HCT116 (cell line): ENCODE data around the gene LYSMD4. TPM values are rescaled to one million over a fixed set of nuclear protein-coding genes. Genes with fewer than 3 reads are reported as not detected.
A peak's percentile ranks its signal among the peaks of the same experiment; 100 is the strongest.

Experiments used
- ATAC-seq: fragments of 200-7000 bp; cut with Tn5 transposase; 2 replicates; pipeline ENCODE4 v1.9.1; 2020; ENCODE audit warnings: mild to moderate bottlenecking, moderate library complexity
- BruUV-seq: library from RNA; stranded (reverse); fragments of 400-500 nt; replicated peaks from 2 replicates; lab custom pipeline; 2021; lab: Mats Ljungman, UMichigan
- CTCF ChIA-PET: fragments of 300-600 bp; sonication (Branson Sonifier 250); formaldehyde crosslinking; loops from one replicate; lab custom pipeline; 2021; ENCODE audit warnings: antibody characterized with exemption; lab: Charles Lee
- POLR2A ChIA-PET: fragments of 300-600, 350-600 bp; sonication (Branson Sonifier 250); formaldehyde crosslinking; loops from one replicate; lab custom pipeline; 2021; ENCODE audit warnings: antibody characterized with exemption; lab: Charles Lee
- RAD21 ChIA-PET, 2 experiments: fragments of 300-600 bp; sonication (Branson Sonifier 250); formaldehyde crosslinking; loops; one replicate each; lab custom pipeline; 2023; ENCODE audit warnings: low total read pairs in 2 of 2; ENCODE audit not compliant: uncharacterized antibody in 2 of 2, unreplicated experiment in 2 of 2, low non-redundant PET in 1 of 2; lab: Charles Lee
- DNase-seq: peaks from one replicate; pipeline ENCODE4 v3.0.0-alpha.2; 2010; ENCODE audit warnings: low read depth, low spot score
- H2AFZ ChIP-seq: fragments of 200-600 bp; shearing (Covaris generic), sonication (generic); 2 replicates; pipeline ENCODE4 v1.6.1; 2017; ENCODE audit warnings: low read depth, mixed run types, mixed read lengths, antibody characterized with exemption, low read length; ENCODE audit not compliant: poor library complexity, severe bottlenecking
- H3K27ac ChIP-seq: 2 replicates; pipeline ENCODE4 v1.5.1; 2012; ENCODE audit warnings: low read depth, low read length
- H3K27me3 ChIP-seq: fragments of 200-600 bp; sonication (generic); 2 replicates; pipeline ENCODE4 v1.6.1; 2016; ENCODE audit warnings: mixed run types, low read length, mixed read lengths; ENCODE audit not compliant: insufficient read depth
- H3K36me3 ChIP-seq, 2 experiments: fragments of 200-500 bp in 1 of 2; fragments of 200-600 bp in 1 of 2; sonication (Bioruptor generic) in 1 of 2; sonication (generic) in 1 of 2; 2 replicates each; pipeline versions ENCODE4 v1.5.1 to v1.6.1; 2014 to 2016; ENCODE audit warnings: low read length in 2 of 2, inconsistent platforms in 1 of 2, mixed read lengths in 1 of 2, mixed run types in 1 of 2; ENCODE audit not compliant: insufficient read depth in 2 of 2, control insufficient read depth in 1 of 2
- H3K4me1 ChIP-seq, 2 experiments: fragments of 200-600 bp in 1 of 2; sonication (generic) in 1 of 2; 2 replicates each; pipeline versions ENCODE4 v1.5.1 to v1.6.1; 2012 to 2017; ENCODE audit warnings: low read length in 2 of 2, inconsistent platforms in 1 of 2, mild to moderate bottlenecking in 1 of 2, mixed read lengths in 1 of 2, mixed run types in 1 of 2, moderate library complexity in 1 of 2; ENCODE audit not compliant: insufficient read depth in 2 of 2, control insufficient read depth in 1 of 2
- H3K4me2 ChIP-seq: fragments of 200-600 bp; sonication (generic); 2 replicates; pipeline ENCODE4 v1.6.1; 2017; ENCODE audit warnings: mixed run types, low read length, mixed read lengths
- H3K4me3 ChIP-seq, 2 experiments: fragments of 200-600 bp in 1 of 2; sonication (generic) in 1 of 2; replicated peaks in 1 of 2; 2 replicates each; pipeline ENCODE4 v1.5.1; 2011 to 2016; ENCODE audit warnings: low read length in 2 of 2, control low read depth in 1 of 2, low read depth in 1 of 2, mild to moderate bottlenecking in 1 of 2, mixed read lengths in 1 of 2, mixed run types in 1 of 2
- H3K79me2 ChIP-seq: fragments of 200-600 bp; sonication (generic); 2 replicates; pipeline ENCODE4 v1.6.1; 2017; ENCODE audit warnings: mild to moderate bottlenecking, mixed run types, low read length, moderate library complexity, mixed read lengths; ENCODE audit not compliant: insufficient read depth
- H3K9ac ChIP-seq: fragments of 200-600 bp; sonication (generic); 2 replicates; pipeline ENCODE4 v1.6.1; 2016; ENCODE audit warnings: low read length, mixed read lengths
- H3K9me2 ChIP-seq: fragments of 200-600 bp; sonication (generic), shearing (Covaris generic); 2 replicates; pipeline ENCODE4 v1.6.1; 2017; ENCODE audit warnings: mixed run types, mild to moderate bottlenecking, moderate library complexity; ENCODE audit not compliant: insufficient read depth
- H3K9me3 ChIP-seq, 2 experiments: fragments of 200-500 bp in 1 of 2; fragments of 200-600 bp in 1 of 2; sonication (Bioruptor generic) in 1 of 2; sonication (generic) in 1 of 2; 2 replicates each; pipeline ENCODE4 v1.6.1; 2014 to 2017; ENCODE audit warnings: low read length in 2 of 2, mixed read lengths in 2 of 2, inconsistent platforms in 1 of 2, low read depth in 1 of 2, mild to moderate bottlenecking in 1 of 2, mixed run types in 1 of 2, moderate library complexity in 1 of 2; ENCODE audit not compliant: control insufficient read depth in 1 of 2, insufficient read depth in 1 of 2
- H4K20me1 ChIP-seq: fragments of 200-600 bp; sonication (generic), shearing (Covaris generic); 2 replicates; pipeline ENCODE4 v1.6.1; 2017; ENCODE audit warnings: mixed run types, mild to moderate bottlenecking, moderate library complexity; ENCODE audit not compliant: insufficient read depth
- CBX3 ChIP-seq: IDR thresholded peaks from 2 replicates; pipeline ENCODE4 v1.6.1; 2012; ENCODE audit warnings: low read depth
- MAX ChIP-seq: IDR thresholded peaks from 2 replicates; pipeline ENCODE4 v1.6.1; 2012
- SIN3A ChIP-seq: IDR thresholded peaks from 2 replicates; pipeline ENCODE4 v1.6.1; 2012; ENCODE audit warnings: low read depth
- intact Hi-C: fragments of 100-400 bp; cut with micrococcal nuclease; formaldehyde crosslinking; loops from 2 replicates; pipeline ENCODE4 v1.10.0; 2022
- total RNA-seq: library from RNA; stranded (reverse); gene quantifications from one replicate; pipeline ENCODE4 v1.2.1, GENCODE V29; 2021; ENCODE audit not compliant: unreplicated experiment
- TF ChIP-seq, protein P1 (sequence below), 3 experiments: fragments of 200-600 bp in 1 of 3; sonication (generic) in 1 of 3; IDR thresholded peaks in 2 of 3; conservative IDR thresholded peaks in 1 of 3; 2 replicates each; pipeline ENCODE4 v1.5.1; 2012 to 2017; ENCODE audit warnings: low read depth in 2 of 3, low read length in 2 of 3, antibody characterized with exemption in 1 of 3, borderline replicate concordance in 1 of 3, control low read depth in 1 of 3, mild to moderate bottlenecking in 1 of 3, mixed read lengths in 1 of 3, mixed run types in 1 of 3, moderate library complexity in 1 of 3; ENCODE audit not compliant: insufficient read depth in 1 of 3

The LYSMD4 gene
- total RNA-seq, 1 experiment from 2014 or later: 8.6 TPM

DNA sequence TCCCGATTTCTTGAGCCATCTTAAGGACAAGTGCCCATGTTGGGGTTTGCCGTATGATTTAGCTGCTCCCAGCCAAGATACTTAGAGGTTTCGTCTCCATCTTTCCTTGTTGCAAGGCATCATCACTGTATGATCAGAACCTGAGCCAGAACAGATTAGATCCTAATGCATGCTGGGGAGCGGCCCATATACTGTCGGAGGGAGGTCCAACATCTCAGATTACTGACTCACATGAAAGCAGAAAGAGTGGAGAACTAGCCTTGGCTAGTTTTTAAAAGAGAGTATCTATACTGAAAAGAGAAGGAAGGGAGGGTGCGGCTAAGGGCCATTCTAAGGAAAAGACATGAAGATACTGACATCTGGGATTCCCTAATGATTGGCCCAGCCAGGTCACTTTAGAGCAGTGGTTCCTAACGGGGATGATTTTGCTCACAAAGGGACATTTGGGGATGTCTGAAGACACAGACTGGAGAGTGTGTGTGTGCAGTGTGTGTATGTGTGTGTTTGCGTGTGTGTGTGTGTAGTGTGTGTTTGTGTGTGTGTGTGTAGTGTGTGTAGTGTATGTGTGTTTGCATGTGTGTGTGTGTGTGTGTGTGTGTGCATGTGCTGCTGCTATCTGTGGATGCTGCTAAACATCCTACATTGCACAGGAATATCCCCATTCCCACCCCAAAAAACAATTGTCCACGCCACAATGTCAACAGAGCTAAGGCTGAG lies 12.3 kb upstream of the LYSMD4 start:
- CTCF ChIA-PET: no interaction called here
- no peaks in the 10 kb centered on the region for H3K4me1 ChIP-seq
- H2AFZ ChIP-seq: no peak overlapping the region
- H3K36me3 ChIP-seq: no peaks in the 10 kb centered on the region
- H3K9me2 ChIP-seq: no peaks in the 10 kb centered on the region
- no peaks in the 10 kb centered on the region for H3K79me2 ChIP-seq
- RAD21 ChIA-PET: interaction anchor here in 1 of 2 experiments (0.6 kb wide), 1 partner anchor 207 kb away, joined by 3 read pairs; no protein-coding TSS in a partner anchor
- TF ChIP-seq SIN3A: no peak
- no peaks in the 10 kb centered on the region for H3K27me3 ChIP-seq
- H3K27ac ChIP-seq: no peak overlapping the region
- H3K9ac ChIP-seq: no peak overlapping the region
- DNase-seq (no peak), ATAC-seq (no peak)
- no peak overlapping the region for H3K4me2 ChIP-seq
- no peaks in the 10 kb centered on the region for H4K20me1 ChIP-seq
- no peak overlapping the region for H3K4me3 ChIP-seq
- BruUV-seq: no TSS peak
- intact Hi-C loops: no loop called here
- H3K9me3 ChIP-seq: no peaks in the 10 kb centered on the region
- POLR2A ChIA-PET: no interaction called here

DNA sequence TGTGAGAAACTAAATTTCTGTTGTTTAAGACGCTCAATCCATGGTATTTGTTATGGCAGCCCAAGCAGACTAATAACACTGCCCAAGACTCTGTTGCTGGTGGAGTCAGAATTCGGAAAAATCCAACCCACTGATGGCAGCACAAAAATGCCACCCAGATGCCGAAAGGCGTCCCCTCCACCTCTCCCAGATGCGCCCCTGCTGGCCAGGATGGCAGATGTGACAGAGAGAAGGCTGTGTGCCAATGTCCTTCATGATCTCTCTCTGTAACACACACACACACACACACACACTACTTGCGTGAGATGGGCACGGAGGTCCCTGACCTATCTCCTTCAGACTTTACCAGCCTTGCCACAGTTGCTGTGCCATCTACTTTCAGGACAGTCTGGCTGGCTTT lies 10.9 kb upstream of the LYSMD4 start:
- Histone ChIP-seq H3K4me2 (no peak overlapping the region), H3K27me3 (no peaks in the 10 kb centered on the region), H4K20me1 (no peaks in the 10 kb centered on the region), H3K4me1 (no peaks in the 10 kb centered on the region), H3K9me3 (no peaks in the 10 kb centered on the region), H3K27ac (no peak overlapping the region), H3K9me2 (no peaks in the 10 kb centered on the region)
- RAD21 ChIA-PET: no interaction called here
- BruUV-seq: no TSS peak
- ATAC-seq (peak; percentile 81), DNase-seq (no peak)
- POLR2A ChIA-PET: no interaction called here
- TF ChIP-seq CBX3: no peak
- TF ChIP-seq, protein P1, sequence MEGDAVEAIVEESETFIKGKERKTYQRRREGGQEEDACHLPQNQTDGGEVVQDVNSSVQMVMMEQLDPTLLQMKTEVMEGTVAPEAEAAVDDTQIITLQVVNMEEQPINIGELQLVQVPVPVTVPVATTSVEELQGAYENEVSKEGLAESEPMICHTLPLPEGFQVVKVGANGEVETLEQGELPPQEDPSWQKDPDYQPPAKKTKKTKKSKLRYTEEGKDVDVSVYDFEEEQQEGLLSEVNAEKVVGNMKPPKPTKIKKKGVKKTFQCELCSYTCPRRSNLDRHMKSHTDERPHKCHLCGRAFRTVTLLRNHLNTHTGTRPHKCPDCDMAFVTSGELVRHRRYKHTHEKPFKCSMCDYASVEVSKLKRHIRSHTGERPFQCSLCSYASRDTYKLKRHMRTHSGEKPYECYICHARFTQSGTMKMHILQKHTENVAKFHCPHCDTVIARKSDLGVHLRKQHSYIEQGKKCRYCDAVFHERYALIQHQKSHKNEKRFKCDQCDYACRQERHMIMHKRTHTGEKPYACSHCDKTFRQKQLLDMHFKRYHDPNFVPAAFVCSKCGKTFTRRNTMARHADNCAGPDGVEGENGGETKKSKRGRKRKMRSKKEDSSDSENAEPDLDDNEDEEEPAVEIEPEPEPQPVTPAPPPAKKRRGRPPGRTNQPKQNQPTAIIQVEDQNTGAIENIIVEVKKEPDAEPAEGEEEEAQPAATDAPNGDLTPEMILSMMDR (IDR thresholded peaks at IDR 0.05 in 2 of 3, conservative IDR thresholded peaks at IDR 0.05 in 1 of 3; ENCODE audit: borderline replicate concordance in 1 of 3, insufficient read depth in 1 of 3, low read depth in 2 of 3, low read length in 2 of 3): peak in 2 of 3 experiments; percentile 50 to 56; a peak in 4 of 6 replicates
- TF ChIP-seq MAX: no peak
- TF ChIP-seq, all 23 proteins: peak for 1
- Histone ChIP-seq H3K79me2 (no peaks in the 10 kb centered on the region), H3K4me3 (no peak overlapping the region), H3K9ac (no peak overlapping the region), H2AFZ (no peak overlapping the region), H3K36me3 (no peaks in the 10 kb centered on the region)
- intact Hi-C loops: no loop called here
- CTCF ChIA-PET: no interaction called here
